Endothelial cell of umbilical vein (primary cell): Measurements from ENCODE around the gene KBTBD13. TPM values are rescaled to one million over a fixed set of nuclear protein-coding genes. Genes with fewer than 3 reads are reported as not detected.

ENCODE experiments used
- BruUV-seq: library from RNA; stranded (reverse); fragments of 400-500 nt; replicated peaks from 2 replicates; lab custom pipeline; 2021; lab: Mats Ljungman, UMichigan
- CTCF ChIA-PET: fragments of 300-600, 350-600 bp; sonication (Branson Sonifier 250); formaldehyde crosslinking; loops from one replicate; lab custom pipeline; 2021; ENCODE audit warnings: antibody characterized with exemption, inconsistent platforms; lab: Charles Lee
- POLR2A ChIA-PET: fragments of 300-600, 350-600 bp; sonication (Branson Sonifier 250); formaldehyde crosslinking; loops from one replicate; lab custom pipeline; 2021; ENCODE audit warnings: antibody characterized with exemption, inconsistent platforms; lab: Charles Lee
- DNase-seq: peaks from one replicate; pipeline ENCODE4 v3.0.0-alpha.2; 2011; ENCODE audit warnings: low read depth, low spot score
- FAIRE-seq: peaks from 2 replicates; lab custom pipeline; 2011; peaks lifted over from hg19 to GRCh38; lab: Jason Lieb, UNC
- H2AFZ ChIP-seq: 2 replicates; pipeline ENCODE4 v1.6.0; 2012; ENCODE audit warnings: low read depth, low read length, control low read depth, inconsistent platforms
- H3K27ac ChIP-seq: 2 replicates; pipeline ENCODE4 v1.5.1; 2011; ENCODE audit warnings: low read depth, mild to moderate bottlenecking, control low read depth, low read length, moderate library complexity; ENCODE audit not compliant: insufficient read depth
- H3K27me3 ChIP-seq, 2 experiments: 2 replicates each; pipeline versions ENCODE4 v1.6.0 to v1.6.1; 2011; ENCODE audit warnings: low read length in 2 of 2, mixed read lengths in 1 of 2; ENCODE audit not compliant: control insufficient read depth in 2 of 2, insufficient read depth in 2 of 2
- H3K36me3 ChIP-seq, 2 experiments: 2 replicates in 1 of 2; 3 replicates in 1 of 2; pipeline ENCODE4 v1.5.1; 2011; ENCODE audit warnings: low read length in 2 of 2, mild to moderate bottlenecking in 1 of 2, moderate library complexity in 1 of 2; ENCODE audit not compliant: control insufficient read depth in 2 of 2, insufficient read depth in 2 of 2; ENCODE audit errors: extremely low read depth in 1 of 2
- H3K4me1 ChIP-seq: 3 replicates; pipeline ENCODE4 v1.5.1; 2011; ENCODE audit warnings: mild to moderate bottlenecking, low read length; ENCODE audit not compliant: control insufficient read depth, insufficient read depth; ENCODE audit errors: extremely low read depth
- H3K4me2 ChIP-seq: 2 replicates; pipeline ENCODE4 v1.6.1; 2011; ENCODE audit warnings: low read length, control low read depth, mixed read lengths; ENCODE audit not compliant: insufficient read depth
- H3K4me3 ChIP-seq, 3 experiments: fragments of 200-600 bp in 1 of 3; sonication (generic), shearing (Covaris generic) in 1 of 3; replicated peaks in 1 of 3; 2 replicates each; pipeline ENCODE4 v1.5.1; 2011 to 2016; ENCODE audit warnings: control low read depth in 3 of 3, low read length in 3 of 3, mild to moderate bottlenecking in 2 of 3, inconsistent platforms in 1 of 3, low read depth in 1 of 3, moderate library complexity in 1 of 3; ENCODE audit not compliant: insufficient read depth in 1 of 3
- H3K79me2 ChIP-seq: 2 replicates; pipeline ENCODE4 v1.6.0; 2012; ENCODE audit warnings: low read length, inconsistent platforms; ENCODE audit not compliant: control insufficient read depth, insufficient read depth
- H3K9ac ChIP-seq: replicated peaks from 2 replicates; pipeline ENCODE3; 2011; ENCODE audit warnings: low read length, control low read depth; ENCODE audit not compliant: insufficient read depth; ENCODE audit errors: extremely low read depth
- H3K9me1 ChIP-seq: replicated peaks from 3 replicates; pipeline ENCODE4 v1.6.0; 2011; ENCODE audit warnings: mild to moderate bottlenecking, low read length; ENCODE audit not compliant: control insufficient read depth, insufficient read depth; ENCODE audit errors: extremely low read depth
- H3K9me3 ChIP-seq: replicated peaks from 2 replicates; pipeline ENCODE4 v1.5.1; 2012; ENCODE audit warnings: low read length, inconsistent platforms; ENCODE audit not compliant: control insufficient read depth, insufficient read depth
- H4K20me1 ChIP-seq: replicated peaks from 2 replicates; pipeline ENCODE3; 2011; ENCODE audit warnings: mild to moderate bottlenecking, low read length; ENCODE audit not compliant: control insufficient read depth, insufficient read depth; ENCODE audit errors: extremely low read depth
- EZH2 ChIP-seq: IDR thresholded peaks from 2 replicates; pipeline ENCODE4 v1.6.1; 2012; ENCODE audit warnings: borderline replicate concordance, low read depth, mild to moderate bottlenecking, moderate library complexity, low read length, inconsistent platforms; ENCODE audit not compliant: severe bottlenecking
- FOS ChIP-seq: IDR thresholded peaks from 2 replicates; pipeline ENCODE4 v1.6.1; 2011; ENCODE audit warnings: mild to moderate bottlenecking, low read length, moderate library complexity, borderline replicate concordance; ENCODE audit not compliant: insufficient read depth
- GATA2 ChIP-seq: IDR thresholded peaks from 2 replicates; pipeline ENCODE4 v1.7.0; 2011; ENCODE audit warnings: low read depth, mild to moderate bottlenecking, moderate library complexity, mixed read lengths, low read length; ENCODE audit not compliant: insufficient read length, insufficient read depth
- dilution Hi-C: fragments of 300-500 bp; cut with MboI; formaldehyde crosslinking; loops from one replicate; pipeline ENCODE4 v1.15.0; 2019; ENCODE audit warnings: low sequenced_read_pairs; ENCODE audit not compliant: extremely low pct_ligation_motif_present
- intact Hi-C: fragments of 100-400 bp; cut with micrococcal nuclease; formaldehyde crosslinking; loops from one replicate; pipeline ENCODE4 v1.10.0; 2022
- polyA plus RNA-seq, 4 experiments: library from polyadenylated mRNA; depleted of rRNA in 3 of 4; stranded (reverse) in 3 of 4; unstranded in 1 of 4; fragments of >200 nt; gene quantifications; 2 replicates each; pipeline versions ENCODE4 v1.2.1 to v1.2.3, GENCODE V29; 2011 to 2012; ENCODE audit warnings: missing spikeins in 1 of 4
- total RNA-seq: library from RNA; stranded (reverse); gene quantifications from 2 replicates; pipeline ENCODE4 v1.2.3, GENCODE V29; 2021
- TF ChIP-seq, protein P1 (sequence below): IDR thresholded peaks from 2 replicates; pipeline ENCODE4 v1.6.1; 2011; ENCODE audit not compliant: insufficient read depth, insufficient read length
- TF ChIP-seq, protein P2 (sequence below), 2 donors: IDR thresholded peaks; 1 replicate in 1 of 2; 2 replicates in 1 of 2; pipeline ENCODE4 v1.5.1; 2011; ENCODE audit warnings: low read length in 2 of 2, mild to moderate bottlenecking in 2 of 2, moderate library complexity in 2 of 2, control low read depth in 1 of 2, inconsistent platforms in 1 of 2, low read depth in 1 of 2; ENCODE audit not compliant: insufficient read depth in 1 of 2; ENCODE audit errors: extremely low read depth in 1 of 2

KBTBD13 gene
- total and polyA plus RNA-seq, 2 donors (not counting 3 experiments of a cell fraction or from before 2014, with no cell fraction given), result not detected

- dilution Hi-C loops, result no loop called here
- Histone ChIP-seq H3K4me3 (no peak overlapping the region), H3K4me2 (no peak overlapping the region)
These were observed 8.7 kb downstream of the KBTBD13 start for GRCh38 chr15:65085207-65085753.

More at GRCh38 chr15:65085207-65085753, 8.7 kb downstream of the KBTBD13 start:
- no TSS peak for BruUV-seq
- Histone ChIP-seq H3K9me1 (no peaks in the 10 kb centered on the region), H3K9ac (no peak overlapping the region), H3K79me2 (no peaks in the 10 kb centered on the region), H3K4me1 (no peaks in the 10 kb centered on the region), H3K9me3 (no peaks in the 10 kb centered on the region), H2AFZ (no peak overlapping the region), H4K20me1 (no peaks in the 10 kb centered on the region), H3K27me3 (peaks cover 31 to 33% of the 10 kb centered on the region in 2 experiments), H3K27ac (no peak overlapping the region), H3K36me3 (no peaks in the 10 kb centered on the region)
- ChIA-PET CTCF (interaction anchor here (0.9 to 8.8 kb wide), 8 partner anchors 16 to 354 kb away, joined by 3 to 64 read pairs (median 4); no protein-coding TSS in a partner anchor), POLR2A (no interaction called here)
- FAIRE-seq, result no peak
- no peak for DNase-seq
- intact Hi-C loops, result no loop called here
- TF ChIP-seq EZH2 (no peak), GATA2 (no peak), FOS (no peak)
- TF ChIP-seq, protein P1, sequence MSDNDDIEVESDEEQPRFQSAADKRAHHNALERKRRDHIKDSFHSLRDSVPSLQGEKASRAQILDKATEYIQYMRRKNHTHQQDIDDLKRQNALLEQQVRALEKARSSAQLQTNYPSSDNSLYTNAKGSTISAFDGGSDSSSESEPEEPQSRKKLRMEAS, result no peak
- TF ChIP-seq, protein P2, sequence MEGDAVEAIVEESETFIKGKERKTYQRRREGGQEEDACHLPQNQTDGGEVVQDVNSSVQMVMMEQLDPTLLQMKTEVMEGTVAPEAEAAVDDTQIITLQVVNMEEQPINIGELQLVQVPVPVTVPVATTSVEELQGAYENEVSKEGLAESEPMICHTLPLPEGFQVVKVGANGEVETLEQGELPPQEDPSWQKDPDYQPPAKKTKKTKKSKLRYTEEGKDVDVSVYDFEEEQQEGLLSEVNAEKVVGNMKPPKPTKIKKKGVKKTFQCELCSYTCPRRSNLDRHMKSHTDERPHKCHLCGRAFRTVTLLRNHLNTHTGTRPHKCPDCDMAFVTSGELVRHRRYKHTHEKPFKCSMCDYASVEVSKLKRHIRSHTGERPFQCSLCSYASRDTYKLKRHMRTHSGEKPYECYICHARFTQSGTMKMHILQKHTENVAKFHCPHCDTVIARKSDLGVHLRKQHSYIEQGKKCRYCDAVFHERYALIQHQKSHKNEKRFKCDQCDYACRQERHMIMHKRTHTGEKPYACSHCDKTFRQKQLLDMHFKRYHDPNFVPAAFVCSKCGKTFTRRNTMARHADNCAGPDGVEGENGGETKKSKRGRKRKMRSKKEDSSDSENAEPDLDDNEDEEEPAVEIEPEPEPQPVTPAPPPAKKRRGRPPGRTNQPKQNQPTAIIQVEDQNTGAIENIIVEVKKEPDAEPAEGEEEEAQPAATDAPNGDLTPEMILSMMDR (IDR thresholded peaks at IDR 0.05; ENCODE audit: extremely low read depth in 1 of 2, insufficient read depth in 1 of 2, low read depth in 1 of 2, low read length in 2 of 2), result no peak
